WERI-Rb-1 (cell line): ENCODE data around the gene MATR3.
"Not testable (repeated sequence)": the region's sequence is repeated elsewhere in the genome, so short reads cannot be mapped to it uniquely, and the experiment has no call there.

ENCODE experiments used
- DNase-seq: peaks from one replicate; pipeline ENCODE4 v3.0.0-alpha.2; 2020
- H3K27ac ChIP-seq: fragments of 250-450 bp; sonication (Bioruptor Pico); 2 replicates; pipeline ENCODE4 v1.5.1; 2020; ENCODE audit warnings: mild to moderate bottlenecking, moderate library complexity
- H3K27me3 ChIP-seq: fragments of 250-450 bp; sonication (Bioruptor Pico); 2 replicates; pipeline ENCODE4 v1.5.1; 2021; ENCODE audit warnings: mild to moderate bottlenecking, low read depth, moderate library complexity; ENCODE audit not compliant: insufficient read depth, severe bottlenecking
- H3K36me3 ChIP-seq: fragments of 250-450 bp; sonication (Bioruptor Pico); 2 replicates; pipeline ENCODE4 v1.5.1; 2020; ENCODE audit warnings: mild to moderate bottlenecking, moderate library complexity
- H3K4me3 ChIP-seq: 2 replicates; pipeline ENCODE4 v1.5.1; 2011; ENCODE audit warnings: low read depth, mild to moderate bottlenecking, control low read depth, low read length
- H3K9me3 ChIP-seq: fragments of 250-450 bp; sonication (Bioruptor Pico); 2 replicates; pipeline ENCODE4 v1.5.1; 2021; ENCODE audit warnings: mild to moderate bottlenecking, moderate library complexity; ENCODE audit not compliant: severe bottlenecking
- CTCF ChIP-seq: IDR thresholded peaks from 2 replicates; pipeline ENCODE4 v1.5.1; 2011; ENCODE audit warnings: low read depth, mild to moderate bottlenecking, control low read depth, inconsistent platforms, low read length

The MATR3 gene

GRCh38 chr5:139342423-139342723 is 48.8 kb downstream of the MATR3 start:
- peaks cover 28% of the 10 kb centered on the region for H3K36me3 ChIP-seq
- H3K4me3 ChIP-seq: peak overlapping the region; percentile 70
- no peak for TF ChIP-seq CTCF
- H3K9me3 ChIP-seq: peaks cover 3% of the 10 kb centered on the region
- no peak for DNase-seq
- peak overlapping the region; percentile 96 for H3K27ac ChIP-seq
- no peaks in the 10 kb centered on the region for H3K27me3 ChIP-seq

GRCh38 chr5:139343476-139343875 is 49.9 kb downstream of the MATR3 start:
- Histone ChIP-seq H3K4me3 (peak overlapping the region; percentile 70; the same call in 1 of the 2 replicates), H3K27me3 (no peaks in the 10 kb centered on the region), H3K36me3 (peaks cover 28% of the 10 kb centered on the region), H3K27ac (no peak overlapping the region; the same call in 1 of the 2 replicates), H3K9me3 (peaks cover 3% of the 10 kb centered on the region)
- no peak for TF ChIP-seq CTCF
- DNase-seq: no peak

GRCh38 chr5:139344177-139344576 is 50.6 kb downstream of the MATR3 start:
- Histone ChIP-seq H3K9me3 (peaks cover 3% of the 10 kb centered on the region), H3K4me3 (no peak overlapping the region)

GRCh38 chr5:139345442-139345841 is 51.9 kb downstream of the MATR3 start:
- not testable (repeated sequence) for H3K27ac ChIP-seq, H3K4me3 ChIP-seq, H3K9me3 ChIP-seq, DNase-seq, H3K27me3 ChIP-seq
- H3K36me3 ChIP-seq: peaks cover 28% of the 10 kb centered on the region

More at GRCh38 chr5:139344177-139344576, 50.6 kb downstream of the MATR3 start:
- Histone ChIP-seq H3K27ac (no peak overlapping the region), H3K27me3 (no peaks in the 10 kb centered on the region), H3K36me3 (peaks cover 28% of the 10 kb centered on the region)
- DNase-seq: no peak
- no peak for TF ChIP-seq CTCF

- not testable (repeated sequence) for H3K27ac ChIP-seq
- peaks cover 29% of the 10 kb centered on the region for H3K36me3 ChIP-seq
Measured at GRCh38 chr5:139347863-139348262, 54.3 kb downstream of the MATR3 start.

GRCh38 chr5:139354186-139354585 is 60.6 kb downstream of the MATR3 start:
- Histone ChIP-seq H3K36me3 (peaks cover 39% of the 10 kb centered on the region), H3K27ac (no peak overlapping the region), H3K27me3 (no peaks in the 10 kb centered on the region), H3K4me3 (no peak overlapping the region), H3K9me3 (no peaks in the 10 kb centered on the region)
- no peak for DNase-seq
- no peak for TF ChIP-seq CTCF

More at GRCh38 chr5:139347863-139348262, 54.3 kb downstream of the MATR3 start:
- not testable (repeated sequence) for H3K27me3 ChIP-seq, H3K4me3 ChIP-seq, H3K9me3 ChIP-seq, DNase-seq

- not testable (repeated sequence) for H3K9me3 ChIP-seq, H3K27me3 ChIP-seq, H3K4me3 ChIP-seq, H3K27ac ChIP-seq, DNase-seq
- H3K36me3 ChIP-seq: peaks cover 39% of the 10 kb centered on the region
Measured at GRCh38 chr5:139355900-139356299, 62.4 kb downstream of the MATR3 start.
